ENCODE measurements around the gene TFAP2A.

DNA sequence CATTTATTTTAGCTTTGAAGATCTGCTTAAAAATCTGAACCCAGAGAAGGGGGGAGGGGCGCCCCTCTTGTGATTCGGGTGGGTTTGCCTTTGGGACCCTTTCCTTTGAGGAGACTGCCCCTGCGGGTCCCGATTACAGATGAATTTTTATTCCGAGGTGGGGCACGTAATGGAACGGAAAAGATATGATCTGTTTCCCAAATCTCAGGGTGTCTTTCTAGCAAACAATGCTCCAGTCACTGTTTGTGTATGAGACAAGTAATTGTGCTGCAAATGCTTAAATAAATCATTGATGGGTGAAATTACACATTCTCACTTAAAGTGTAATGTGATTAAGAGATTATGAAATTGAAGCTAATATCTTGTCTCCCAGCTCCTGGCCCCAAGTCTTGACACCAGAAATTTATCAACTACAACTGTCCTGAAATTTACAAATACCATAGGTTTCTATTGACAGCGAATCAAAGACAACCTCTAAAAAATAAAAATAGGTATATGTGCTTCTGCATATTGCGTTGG lies 30.7 kb downstream of the TFAP2A start:
- TF ChIP-seq, protein P1, sequence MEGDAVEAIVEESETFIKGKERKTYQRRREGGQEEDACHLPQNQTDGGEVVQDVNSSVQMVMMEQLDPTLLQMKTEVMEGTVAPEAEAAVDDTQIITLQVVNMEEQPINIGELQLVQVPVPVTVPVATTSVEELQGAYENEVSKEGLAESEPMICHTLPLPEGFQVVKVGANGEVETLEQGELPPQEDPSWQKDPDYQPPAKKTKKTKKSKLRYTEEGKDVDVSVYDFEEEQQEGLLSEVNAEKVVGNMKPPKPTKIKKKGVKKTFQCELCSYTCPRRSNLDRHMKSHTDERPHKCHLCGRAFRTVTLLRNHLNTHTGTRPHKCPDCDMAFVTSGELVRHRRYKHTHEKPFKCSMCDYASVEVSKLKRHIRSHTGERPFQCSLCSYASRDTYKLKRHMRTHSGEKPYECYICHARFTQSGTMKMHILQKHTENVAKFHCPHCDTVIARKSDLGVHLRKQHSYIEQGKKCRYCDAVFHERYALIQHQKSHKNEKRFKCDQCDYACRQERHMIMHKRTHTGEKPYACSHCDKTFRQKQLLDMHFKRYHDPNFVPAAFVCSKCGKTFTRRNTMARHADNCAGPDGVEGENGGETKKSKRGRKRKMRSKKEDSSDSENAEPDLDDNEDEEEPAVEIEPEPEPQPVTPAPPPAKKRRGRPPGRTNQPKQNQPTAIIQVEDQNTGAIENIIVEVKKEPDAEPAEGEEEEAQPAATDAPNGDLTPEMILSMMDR (conservative IDR thresholded peaks at IDR 0.05 in 1 of 2, IDR thresholded peaks at IDR 0.05 in 1 of 2; ENCODE audit: low read depth in 1 of 2, low read length in 2 of 2): no peak
- TF ChIP-seq EZH2 (IDR thresholded peaks at IDR 0.05; ENCODE audit: low read length, missing control alignments): no peak

Measured in fibroblast of lung (primary cell).